GM12878 (cell line): ENCODE measurements around the gene BEST1. TPM values are rescaled to one million over a fixed set of nuclear protein-coding genes. Genes with fewer than 3 reads are reported as not detected.

ENCODE experiments used
- ATAC-seq: fragments of 200-7000 bp; cut with Tn5 transposase; 3 replicates; pipeline ENCODE4 v1.9.1; 2020; ENCODE audit warnings: mild to moderate bottlenecking, moderate library complexity
- BruUV-seq: library from RNA; stranded (reverse); fragments of 400-500 nt; replicated peaks from 2 replicates; lab custom pipeline; 2021; lab: Mats Ljungman, UMichigan
- CTCF ChIA-PET: fragments of 300-600 bp; sonication (Branson Sonifier 250); formaldehyde crosslinking; extraction: SDS; loops from one replicate; lab custom pipeline; 2021; ENCODE audit warnings: inconsistent platforms; lab: Yijun Ruan, JAX
- POLR2A ChIA-PET: fragments of 350-600 bp; formaldehyde crosslinking; extraction: SDS; loops from one replicate; lab custom pipeline; 2021; ENCODE audit warnings: inconsistent platforms; lab: Charles Lee
- RAD21 ChIA-PET: fragments of 300-600 bp; sonication (Branson Sonifier 250); formaldehyde crosslinking; loops from one replicate; lab custom pipeline; 2023; ENCODE audit warnings: antibody characterized with exemption; ENCODE audit not compliant: unreplicated experiment; lab: Charles Lee
- SMC1A ChIA-PET: fragments of 300-600 bp; sonication (Branson Sonifier 250); formaldehyde crosslinking; loops from one replicate; lab custom pipeline; 2023; ENCODE audit not compliant: unreplicated experiment, uncharacterized antibody; lab: Charles Lee
- DNase-seq: peaks from one replicate; pipeline ENCODE4 v3.0.0-alpha.2; 2011; ENCODE audit warnings: low read depth, low spot score
- FAIRE-seq: peaks from 3 replicates; lab custom pipeline; 2011; peaks lifted over from hg19 to GRCh38; lab: Jason Lieb, UNC
- H2AFZ ChIP-seq: 2 replicates; pipeline ENCODE4 v1.6.0; 2011; ENCODE audit warnings: low read depth, low read length, control low read depth; ENCODE audit not compliant: control insufficient read depth
- H3K27ac ChIP-seq: 2 replicates; pipeline ENCODE4 v1.5.1; 2011; ENCODE audit warnings: control low read depth; ENCODE audit not compliant: control insufficient read depth, insufficient read depth
- H3K27me3 ChIP-seq, 2 experiments: replicated peaks in 1 of 2; 2 replicates each; pipeline versions ENCODE4 v1.6.0 to v1.6.1; 2011; ENCODE audit warnings: low read length in 1 of 2; ENCODE audit not compliant: control insufficient read depth in 2 of 2, insufficient read depth in 2 of 2
- H3K36me3 ChIP-seq, 2 experiments: 2 replicates each; pipeline ENCODE4 v1.5.1; 2011; ENCODE audit warnings: low read length in 1 of 2; ENCODE audit not compliant: control insufficient read depth in 2 of 2, insufficient read depth in 2 of 2
- H3K4me1 ChIP-seq: 2 replicates; pipeline ENCODE4 v1.6.1; 2011; ENCODE audit warnings: mild to moderate bottlenecking, low read length, moderate library complexity, mixed read lengths; ENCODE audit not compliant: control insufficient read depth, insufficient read depth
- H3K4me2 ChIP-seq: 2 replicates; pipeline ENCODE4 v1.6.0; 2011; ENCODE audit warnings: control low read depth; ENCODE audit not compliant: control insufficient read depth, insufficient read depth
- H3K4me3 ChIP-seq: fragments of 200-600 bp; sonication (generic); 2 replicates; pipeline ENCODE4 v1.5.1; 2016
- H3K79me2 ChIP-seq: 2 replicates; pipeline ENCODE4 v1.6.0; 2011; ENCODE audit warnings: low read length; ENCODE audit not compliant: control insufficient read depth, insufficient read depth
- H3K9ac ChIP-seq: 2 replicates; pipeline ENCODE4 v1.8.0; 2011; ENCODE audit warnings: low read length, control low read depth, mixed read lengths; ENCODE audit not compliant: control insufficient read depth, insufficient read depth
- H3K9me3 ChIP-seq: replicated peaks from 3 replicates; pipeline ENCODE4 v1.5.1; 2011; ENCODE audit warnings: mild to moderate bottlenecking, low read length; ENCODE audit not compliant: control insufficient read depth, insufficient read depth
- H4K20me1 ChIP-seq: 2 replicates; pipeline ENCODE4 v1.6.0; 2011; ENCODE audit not compliant: control insufficient read depth, insufficient read depth
- BCLAF1 ChIP-seq: fragments of 450-650 bp; IDR thresholded peaks from 2 replicates; pipeline ENCODE4 v1.6.1; 2017; ENCODE audit warnings: antibody characterized with exemption, mild to moderate bottlenecking, moderate library complexity
- CBX3 ChIP-seq: fragments of 200-600 bp; sonication (generic); IDR thresholded peaks from 2 replicates; pipeline ENCODE4 v1.6.1; 2016; ENCODE audit warnings: low read depth, borderline replicate concordance
- JUND ChIP-seq: IDR thresholded peaks from 2 replicates; pipeline ENCODE4 v1.6.1; 2012; ENCODE audit warnings: low read depth, mild to moderate bottlenecking, low read length, improper control_type of control experiment, moderate library complexity
- MAX ChIP-seq: IDR thresholded peaks from 2 replicates; pipeline ENCODE4 v1.6.1; 2012; ENCODE audit warnings: low read depth, low read length, improper control_type of control experiment
- MYC ChIP-seq: IDR thresholded peaks from 2 replicates; pipeline ENCODE4 v1.6.1; 2011; ENCODE audit warnings: mild to moderate bottlenecking, low read length, moderate library complexity, inconsistent platforms; ENCODE audit not compliant: insufficient read depth, insufficient replicate concordance, insufficient read length, severe bottlenecking
- NR2F1 ChIP-seq: fragments of 450-650 bp; conservative IDR thresholded peaks from 2 replicates; pipeline ENCODE4 v1.6.1; 2017; ENCODE audit warnings: mild to moderate bottlenecking
- PAX8 ChIP-seq: fragments of 450-650 bp; IDR thresholded peaks from 2 replicates; pipeline ENCODE4 v1.6.1; 2017; ENCODE audit warnings: mild to moderate bottlenecking, moderate library complexity
- PML ChIP-seq: IDR thresholded peaks from 2 replicates; pipeline ENCODE4 v1.6.1; 2012; ENCODE audit warnings: low read length, inconsistent platforms
- RBBP5 ChIP-seq: fragments of 200-600 bp; sonication (generic); conservative IDR thresholded peaks from 2 replicates; pipeline ENCODE4 v1.6.1; 2016
- STAT1 ChIP-seq: fragments of 450-650 bp; conservative IDR thresholded peaks from 2 replicates; pipeline ENCODE4 v1.6.1; 2014; ENCODE audit warnings: antibody characterized with exemption, mild to moderate bottlenecking
- WGBS: methylation state at CpG from one replicate; pipeline ENCODE4 v1.1.6; 2016; ENCODE audit warnings: low lambda C conversion rate; ENCODE audit not compliant: insufficient replicate concordance, insufficient coverage; ENCODE audit errors: missing lambda C conversion rate; 5-methylcytosine and 5-hydroxymethylcytosine counted together
- in situ Hi-C: fragments of 300-500 bp; cut with MboI; formaldehyde crosslinking; loops from 9 replicates; pipeline ENCODE4 v1.14.3; 2018; ENCODE audit warnings: mixed read lengths
- intact Hi-C: fragments of 100-400 bp; cut with micrococcal nuclease; formaldehyde crosslinking; loops from one replicate; pipeline ENCODE4 v1.14.2; 2022; ENCODE audit not compliant: unreplicated experiment
- polyA plus RNA-seq, 11 experiments: library from polyadenylated mRNA; depleted of rRNA in 4 of 11; unstranded in 6 of 11; stranded (reverse) in 5 of 11; fragments of >200 nt; fragmentation: Nextera tagmentation in 4 of 11; fragmentation: Illumina TruSeq in 1 of 11; extraction: Ambion mirVana in 4 of 11; extraction: Trizol in 1 of 11; gene quantifications; 1 replicate in 1 of 11; 2 replicates in 10 of 11; pipeline versions ENCODE4 v1.2.1 to v1.2.3, GENCODE V29; 2011 to 2016; ENCODE audit warnings: inconsistent platforms in 2 of 11, missing spikeins in 2 of 11, low read depth in 1 of 11
- total RNA-seq, 4 experiments: library from RNA; depleted of rRNA in 3 of 4; stranded (reverse); fragments of >200 nt in 3 of 4; fragmentation: Illumina TruSeq in 1 of 4; extraction: Trizol in 1 of 4; gene quantifications; 2 replicates each; pipeline versions ENCODE4 v1.2.1 to v1.2.3, GENCODE V29; 2013 to 2021

The BEST1 gene
- total and polyA plus RNA-seq, 10 of the 15 experiments (the other 5 are each of a cell fraction or from before 2014, with no cell fraction given) = 0.03 to 3.4 (median 0.15) TPM; not detected in 1

GRCh38 chr11:61910187-61911127 lies 39.7 kb upstream of the BEST1 start:
- no TSS peak for BruUV-seq
- WGBS = 29% methylated on average over 13 of the region's 13 CpGs
- no peak overlapping the region for H3K27ac ChIP-seq
- no peak overlapping the region for H3K9ac ChIP-seq
- DNase-seq = no peak
- SMC1A ChIA-PET = interaction anchor here (0.6 kb wide), 1 partner anchor 12 kb away, joined by 3 read pairs; no protein-coding TSS in a partner anchor
- H3K4me2 ChIP-seq = no peak overlapping the region
- no peak for ATAC-seq
- POLR2A ChIA-PET = no interaction called here
- H3K9me3 ChIP-seq = no peaks in the 10 kb centered on the region
- H3K27me3 ChIP-seq = no peaks in the 10 kb centered on the region; a peak in 1 of 4 replicates
- H3K4me3 ChIP-seq = no peak overlapping the region
- H2AFZ ChIP-seq = no peak overlapping the region
- intact Hi-C loops (no loop called here), in situ Hi-C loops (no loop called here)
- no peak for FAIRE-seq
- H3K36me3 ChIP-seq = no peaks in the 10 kb centered on the region
- H3K79me2 ChIP-seq = no peaks in the 10 kb centered on the region
- TF ChIP-seq JUND (no peak), CBX3 (no peak), PML (no peak)
- no peaks in the 10 kb centered on the region for H3K4me1 ChIP-seq
- RAD21 ChIA-PET = no interaction called here
- H4K20me1 ChIP-seq = no peaks in the 10 kb centered on the region
- CTCF ChIA-PET = interaction anchor here (1.1 to 3.7 kb wide), 3 partner anchors 12 to 181 kb away, joined by 3 to 22 read pairs (median 4); no protein-coding TSS in a partner anchor

- POLR2A ChIA-PET = no interaction called here
- 20% methylated on average over 7 of the region's 7 CpGs for WGBS
- ATAC-seq (no peak), FAIRE-seq (no peak), DNase-seq (no peak)
- Histone ChIP-seq H3K36me3 (no peaks in the 10 kb centered on the region), H3K9me3 (no peaks in the 10 kb centered on the region), H3K9ac (no peak overlapping the region), H3K4me3 (no peak overlapping the region), H4K20me1 (no peaks in the 10 kb centered on the region), H3K27ac (no peak overlapping the region), H3K27me3 (no peaks in the 10 kb centered on the region; a peak in 1 of 4 replicates), H3K4me1 (no peaks in the 10 kb centered on the region), H2AFZ (no peak overlapping the region), H3K4me2 (no peak overlapping the region), H3K79me2 (no peaks in the 10 kb centered on the region)
- SMC1A ChIA-PET = no interaction called here
- in situ Hi-C loops (no loop called here), intact Hi-C loops (no loop called here)
- BruUV-seq = no TSS peak
- CTCF ChIA-PET = interaction anchor here (1.1 kb wide), 1 partner anchor 36 kb away, joined by 4 read pairs; no protein-coding TSS in a partner anchor
- RAD21 ChIA-PET = no interaction called here
- no peak for TF ChIP-seq BCLAF1
- TF ChIP-seq RBBP5 = no peak
- no peak for TF ChIP-seq MYC
- TF ChIP-seq PAX8 = no peak
- TF ChIP-seq CBX3 = no peak
- no peak for TF ChIP-seq MAX
- TF ChIP-seq STAT1 = no peak
- TF ChIP-seq NR2F1 = no peak
Measured at GRCh38 chr11:61911128-61911700, 38.9 kb upstream of the BEST1 start.
